G401 (cell line): ENCODE results near the gene SERGEF. TPM values are rescaled to one million over a fixed set of nuclear protein-coding genes. Genes with fewer than 3 reads are reported as not detected.

Source experiments
- DNase-seq: peaks from one replicate; pipeline ENCODE4 v3.0.0-alpha.2; 2015; ENCODE audit warnings: low spot score
- in situ Hi-C: cut with HindIII; loops from 2 replicates; pipeline ENCODE4 v1.10.0; 2016; ENCODE audit warnings: low sequenced_read_pairs, mixed read lengths
- total RNA-seq: library from RNA; depleted of rRNA; stranded (reverse); fragments of >200 nt; shearing (Covaris generic); gene quantifications from 2 replicates; pipeline ENCODE4 v1.2.3, GENCODE V29; 2014; rRNA removed

The SERGEF gene
- total RNA-seq: 28.2 and 111 TPM in 2 replicates

DNA sequence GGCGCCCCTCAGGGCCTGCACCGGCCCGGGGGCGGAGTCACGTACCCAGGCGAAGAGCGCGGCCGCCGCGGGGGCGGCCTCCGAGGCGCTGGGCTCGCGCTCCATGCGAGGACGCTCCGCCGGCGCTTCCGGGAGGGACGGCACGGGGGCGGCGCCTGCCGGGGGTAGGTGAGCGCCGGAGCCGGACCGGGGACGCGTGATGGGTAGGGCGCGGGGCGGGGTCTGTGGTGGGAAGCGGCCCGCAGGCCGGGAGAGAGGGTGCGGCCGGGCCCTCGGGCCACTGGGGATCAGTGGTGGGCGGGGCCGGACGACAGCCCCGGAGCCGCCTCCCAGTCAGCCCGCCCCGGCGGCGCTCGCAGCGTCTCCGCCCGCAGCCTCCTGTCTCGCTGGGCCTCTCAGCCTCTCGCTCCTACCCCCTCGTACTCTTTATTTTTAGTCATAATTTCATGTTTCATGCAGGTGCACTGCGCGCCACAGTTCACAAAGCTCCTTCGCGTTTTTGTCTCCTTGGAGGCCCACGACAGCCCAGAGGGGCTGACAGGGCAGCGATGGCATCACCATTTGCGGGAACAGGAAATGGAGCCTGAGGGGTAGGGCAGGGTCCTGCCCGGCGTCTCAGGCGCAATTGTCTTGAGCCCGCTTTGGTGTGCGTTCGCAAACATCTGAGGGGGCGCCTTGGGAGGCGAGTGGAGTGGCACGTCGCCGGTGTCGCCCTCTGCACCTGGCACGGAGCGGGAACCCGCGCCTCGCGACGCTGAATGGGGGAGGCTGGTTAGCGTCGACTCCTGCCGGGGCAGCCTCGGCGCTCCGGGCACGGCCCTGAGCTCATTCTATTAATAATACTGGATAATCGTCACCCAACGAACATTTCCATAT, at the start of gene SERGEF:
SERGEF (minus strand) TSS at position 142 of the 876 bp plus-strand sequence; CDS start at position 105, 37 bp downstream.
- in situ Hi-C loops: no loop called here
- DNase-seq: peak; percentile 88

GRCh38 chr11:18061351-18061750, 48.5 kb upstream of the SERGEF start:
- in situ Hi-C loops: no loop called here
- no peak for DNase-seq

DNA sequence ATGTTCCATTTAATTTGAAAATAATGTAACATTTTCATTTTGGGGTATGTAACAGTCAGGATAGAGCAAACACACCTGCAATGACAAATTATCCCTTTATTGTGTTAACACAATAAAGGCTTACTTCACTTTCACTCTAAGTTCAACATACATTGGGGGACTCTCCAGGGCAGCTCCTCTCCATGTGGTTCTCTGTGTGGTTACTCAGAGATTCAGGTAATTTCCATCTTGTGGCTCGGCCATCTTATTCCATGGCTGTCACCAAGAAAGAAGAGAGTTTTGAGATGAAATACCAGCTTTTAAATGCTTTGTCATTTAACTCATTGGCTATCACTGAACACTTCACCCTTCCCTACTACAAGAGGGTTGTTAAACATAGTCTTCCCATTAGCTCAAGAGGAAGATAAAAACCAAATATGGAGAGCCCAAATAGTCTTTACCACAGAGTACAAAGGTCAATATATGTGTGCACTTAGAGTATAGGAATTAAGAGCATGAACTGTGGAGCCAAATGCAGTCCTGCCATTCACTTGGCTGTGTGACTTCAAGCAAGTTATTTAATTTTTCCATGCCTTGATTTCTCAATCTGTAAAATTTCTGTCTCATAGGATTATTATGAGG, 43.8 kb upstream of the SERGEF start:
- DNase-seq: no peak
- in situ Hi-C loops: no loop called here

DNA sequence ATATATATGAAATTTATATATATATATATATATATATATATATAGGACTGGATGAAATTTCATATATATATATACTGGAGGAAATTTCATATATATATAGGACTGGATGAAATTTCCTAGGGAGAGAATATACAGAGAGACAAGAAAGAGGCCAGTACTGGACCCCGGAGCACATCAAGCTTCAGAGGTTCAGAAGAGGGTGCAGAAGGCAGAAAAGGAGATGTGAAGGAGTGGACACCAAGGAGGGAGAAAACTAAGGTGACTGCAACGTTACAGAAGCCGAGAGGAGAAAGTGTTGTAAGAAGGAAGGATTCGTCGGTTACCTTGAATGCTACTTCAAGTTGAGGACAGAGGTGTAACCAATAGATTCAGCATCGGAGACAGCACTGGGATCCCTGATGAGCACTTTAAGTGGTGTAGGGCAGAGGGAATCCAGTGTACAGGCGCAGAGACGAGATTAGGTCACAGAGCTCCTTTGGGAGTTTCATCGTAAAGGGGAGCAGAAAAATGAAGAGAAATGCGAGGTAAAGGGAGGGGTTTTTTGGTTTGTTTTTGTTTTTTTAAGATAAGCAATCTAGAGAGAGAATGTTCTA, 41.8 kb upstream of the SERGEF start:
- in situ Hi-C loops: no loop called here
- DNase-seq: no peak

DNA sequence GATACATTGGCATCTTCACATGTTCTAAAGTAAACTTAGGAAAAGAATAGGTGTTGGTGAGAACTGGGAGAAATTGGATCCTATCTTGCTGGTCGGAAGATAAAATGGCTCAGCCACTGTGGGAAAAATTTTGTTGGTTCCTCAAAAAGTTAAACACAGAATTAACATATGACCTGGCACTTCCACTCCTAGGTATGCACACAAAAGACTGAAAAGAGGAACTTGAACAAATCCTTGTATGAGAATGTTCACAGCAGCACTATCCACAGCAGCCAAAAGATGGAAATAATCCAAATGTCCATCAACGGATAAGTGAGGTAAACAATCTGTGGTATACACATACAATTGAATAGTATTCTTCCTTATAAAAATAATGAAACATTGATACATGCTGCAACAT, 38.0 kb upstream of the SERGEF start:
- in situ Hi-C loops: no loop called here
- no peak for DNase-seq

DNA sequence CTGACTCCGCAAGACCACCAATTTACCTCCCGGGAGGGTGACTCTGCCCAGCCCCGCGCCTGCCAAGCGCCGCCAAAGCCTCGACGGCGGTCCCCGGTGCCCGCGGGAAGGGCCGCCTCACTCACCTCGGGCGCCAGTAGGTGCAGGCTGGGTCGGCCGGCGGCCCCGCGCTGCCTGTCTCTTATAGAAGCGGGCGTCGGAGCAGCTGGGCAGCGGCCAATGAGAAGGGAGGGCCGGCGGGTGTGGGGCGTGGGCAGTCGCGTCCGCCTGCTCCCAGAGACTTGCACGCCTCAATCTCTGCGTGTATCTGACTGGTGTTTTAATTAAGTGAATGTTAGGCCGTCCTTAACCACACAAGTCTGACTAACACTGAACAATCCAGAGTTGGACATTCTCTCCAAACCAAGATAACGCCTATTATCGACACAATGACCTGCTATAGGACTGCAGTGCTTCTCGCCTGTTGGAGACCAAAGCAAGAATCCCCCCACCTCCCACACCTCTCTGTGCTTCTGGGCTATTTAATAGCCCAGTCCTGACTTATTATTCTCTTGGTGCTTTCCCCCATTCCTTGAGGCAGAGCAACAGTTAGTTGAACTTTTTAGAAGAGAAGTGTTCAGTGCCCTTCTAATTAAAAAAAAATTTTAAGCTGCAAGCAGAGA, 33.4 kb upstream of the SERGEF start, which contains the start of gene TPH1:
TPH1 (minus strand) TSS at position 154 of the 662 bp plus-strand sequence. CDS start 5,507 bp downstream, outside the sequence.
- no peak for DNase-seq
- in situ Hi-C loops: no loop called here

DNA sequence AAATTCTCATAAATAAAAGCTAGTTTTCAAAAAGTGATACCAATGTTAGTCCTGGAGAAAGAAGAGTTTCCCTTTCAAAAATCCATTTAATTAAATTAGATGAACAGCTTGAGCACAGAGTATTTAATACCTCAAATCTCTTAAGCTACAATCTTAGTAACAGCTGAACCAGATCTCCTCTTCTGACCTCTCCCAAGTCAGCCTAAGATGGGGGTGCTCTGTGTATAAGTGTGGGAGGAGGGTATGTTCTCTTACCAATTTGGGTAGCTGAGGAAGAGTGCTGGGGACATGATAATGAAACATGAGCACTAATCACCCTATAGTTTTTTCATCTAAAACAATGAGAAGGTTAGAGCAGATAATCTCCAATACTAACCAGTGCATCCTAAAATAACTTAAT, 23.6 kb upstream of the SERGEF start:
- in situ Hi-C loops: no loop called here
- no peak for DNase-seq

- DNase-seq: no peak
- in situ Hi-C loops: no loop called here
These were observed 14.6 kb upstream of the SERGEF start for GRCh38 chr11:18027475-18027874.

DNA sequence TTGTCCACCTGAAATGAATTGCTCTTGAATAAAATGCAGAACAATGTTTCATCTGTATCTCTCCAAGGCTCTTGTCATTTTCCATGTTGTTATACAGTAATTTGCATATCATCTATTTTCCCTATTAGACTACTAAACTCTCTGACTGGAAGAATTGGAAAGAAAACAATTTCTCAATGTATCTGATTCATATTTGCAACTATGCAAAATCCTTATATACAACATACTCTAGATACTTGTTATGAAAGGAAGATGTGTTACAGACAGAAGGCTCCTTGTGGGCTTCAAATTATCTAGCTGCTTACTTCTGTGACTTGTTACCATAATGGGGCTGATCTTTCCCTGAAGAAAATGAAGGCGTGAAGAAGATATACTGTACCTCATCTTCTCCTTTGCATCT, 9.6 kb upstream of the SERGEF start:
- DNase-seq: no peak
- in situ Hi-C loops: no loop called here

DNA sequence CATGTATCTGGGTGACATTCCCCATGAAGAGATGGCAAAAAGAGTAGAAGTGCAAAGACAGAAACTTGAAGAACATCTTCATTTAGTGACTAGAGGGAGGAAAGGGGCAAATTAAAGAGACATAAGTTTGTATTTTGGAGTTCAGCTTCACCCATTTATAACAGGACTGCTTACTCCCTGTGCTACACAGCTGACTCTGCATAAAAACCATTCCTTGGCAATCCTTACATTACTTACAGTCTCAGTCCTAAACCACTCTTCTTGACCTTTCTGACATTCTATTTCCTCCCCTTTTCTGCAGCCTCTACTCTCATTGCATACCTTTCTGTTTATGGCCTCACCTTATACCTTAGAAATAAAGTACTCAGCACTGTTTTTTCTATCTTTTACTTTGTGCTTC, 6.8 kb upstream of the SERGEF start:
- no peak for DNase-seq
- in situ Hi-C loops: no loop called here

DNA sequence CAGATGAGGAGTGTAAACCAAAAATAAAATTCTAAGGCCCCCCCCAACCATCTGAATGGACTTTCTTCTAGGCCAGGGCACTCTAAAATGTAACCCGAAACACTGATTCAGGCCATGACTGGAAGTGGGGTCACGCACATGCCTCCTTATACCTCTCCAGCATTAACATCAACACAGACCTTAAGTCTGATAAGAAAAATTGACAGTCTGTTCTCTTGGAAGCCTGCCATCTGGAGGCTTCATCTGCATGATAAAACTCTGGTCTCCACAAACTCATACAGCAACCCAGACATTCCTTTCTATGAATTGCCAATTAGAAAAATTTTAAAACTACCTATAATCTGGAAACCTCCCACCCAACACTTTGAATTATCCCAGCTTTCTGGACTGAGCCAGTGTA, 3.9 kb upstream of the SERGEF start:
- in situ Hi-C loops: no loop called here
- DNase-seq: no peak

- in situ Hi-C loops: no loop called here
- no peak for DNase-seq
These were observed 2.0 kb upstream of the SERGEF start for GRCh38 chr11:18014876-18015275.

DNA sequence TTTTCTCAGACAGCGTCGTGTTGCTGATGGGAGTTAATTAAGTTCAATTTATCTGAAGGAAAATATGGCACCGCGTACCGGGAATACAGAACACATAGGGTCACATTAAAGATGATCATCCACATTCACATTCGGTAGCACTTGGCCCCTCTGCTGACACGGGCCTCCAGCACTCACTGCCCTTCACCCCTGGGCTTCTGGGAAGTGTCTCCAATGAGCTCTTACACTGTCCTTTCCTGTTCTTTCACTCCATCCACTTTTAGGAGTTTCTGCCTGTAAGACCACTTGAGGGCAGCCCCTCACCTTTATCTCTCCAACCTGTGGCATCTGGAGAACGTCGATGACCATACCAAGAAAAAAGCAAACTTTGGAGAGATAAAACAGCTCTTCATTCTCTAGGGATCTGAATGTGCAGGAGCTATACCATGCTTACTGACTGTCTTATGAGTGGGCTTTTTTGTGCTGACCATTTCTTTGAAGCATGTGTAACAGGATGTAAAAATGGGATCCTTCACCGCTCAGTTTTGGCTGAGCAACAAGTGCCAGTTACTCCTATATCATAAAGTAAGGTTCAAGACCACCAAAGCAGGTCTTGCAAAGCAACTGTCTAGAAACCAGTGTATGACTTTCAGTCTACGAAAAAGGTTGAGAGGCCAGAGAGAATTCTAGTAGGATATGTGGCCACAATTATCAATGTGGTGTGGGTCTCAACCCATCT, 1.1 kb upstream of the SERGEF start:
- DNase-seq: peak; percentile 47
- in situ Hi-C loops: no loop called here

DNA sequence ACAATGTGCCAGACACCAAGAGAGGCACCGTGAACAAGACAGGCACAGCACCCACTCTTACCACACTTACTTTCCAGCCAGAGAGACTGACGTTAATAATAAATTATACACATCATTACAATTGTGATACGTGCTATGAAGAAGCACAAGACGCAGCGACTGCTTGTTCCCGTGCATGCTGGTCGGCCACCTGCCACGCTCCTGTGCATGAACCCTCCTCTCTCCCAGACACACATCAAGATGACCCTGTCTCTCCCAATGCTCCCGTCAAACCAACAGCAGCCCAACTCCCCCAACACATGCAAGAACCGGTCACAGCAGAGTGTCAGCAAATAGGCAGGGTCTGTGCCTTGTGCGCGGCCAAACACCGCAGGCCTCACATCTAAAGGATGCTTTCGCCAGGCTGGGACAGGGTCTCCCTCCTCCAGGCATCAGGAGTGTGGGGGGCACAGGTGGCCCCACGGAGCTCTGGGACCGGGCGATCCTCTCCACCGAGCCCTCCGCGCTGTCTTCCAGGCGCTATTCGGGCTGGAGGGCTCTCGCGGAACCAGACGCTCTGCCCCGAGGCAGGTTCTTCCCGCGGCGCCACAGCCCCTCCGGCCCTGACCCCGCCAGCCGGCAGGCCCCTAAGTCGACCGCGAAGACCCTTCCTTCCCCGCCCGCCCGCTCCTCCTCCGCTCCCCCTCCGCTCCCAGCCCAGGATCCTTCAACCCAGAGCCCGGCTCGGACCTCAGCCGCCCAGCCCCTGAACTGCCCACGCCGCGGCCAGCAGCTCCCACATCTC, 533 bp downstream of the SERGEF start:
- peak; percentile 61 for DNase-seq
- in situ Hi-C loops: no loop called here

- DNase-seq: peak; percentile 38
- in situ Hi-C loops: no loop called here
These were observed 1.2 kb downstream of the SERGEF start for GRCh38 chr11:18011633-18012032.

DNA sequence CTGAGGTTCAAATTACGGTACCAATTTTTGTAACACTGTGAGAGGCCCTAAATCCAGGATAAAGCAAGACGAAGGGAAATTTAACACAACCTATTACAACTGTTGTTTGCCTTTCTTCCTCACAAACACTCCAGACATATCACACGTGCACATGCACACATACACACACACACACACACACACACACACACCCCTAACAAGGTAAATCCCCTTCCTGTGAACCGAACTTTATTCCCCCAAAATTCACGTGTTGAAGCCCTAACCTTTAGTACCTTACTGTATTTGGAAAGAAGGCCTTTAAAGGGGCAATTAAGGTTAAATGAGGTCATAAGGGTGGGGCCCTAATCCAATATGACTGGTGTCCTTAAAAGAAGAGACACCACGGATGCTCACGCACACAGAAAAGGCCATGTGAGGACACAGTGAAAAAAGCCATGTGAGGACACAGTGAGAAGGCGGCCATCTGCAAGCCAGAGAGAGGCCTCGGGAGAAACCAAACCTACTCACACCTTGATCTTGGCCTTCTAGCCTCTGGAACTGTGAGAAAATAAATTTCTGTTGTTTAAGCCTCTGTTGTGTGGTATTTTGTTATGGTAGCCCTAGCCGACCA, 1.8 kb downstream of the SERGEF start:
- in situ Hi-C loops: no loop called here

GRCh38 chr11:18010121-18010670, 2.7 kb downstream of the SERGEF start:
- in situ Hi-C loops: no loop called here
- no peak for DNase-seq

More for the DNA sequence above, 1.8 kb downstream of the SERGEF start:
- DNase-seq: peak; percentile 43
